ENCODE results near the gene SRSF10.

DNA sequence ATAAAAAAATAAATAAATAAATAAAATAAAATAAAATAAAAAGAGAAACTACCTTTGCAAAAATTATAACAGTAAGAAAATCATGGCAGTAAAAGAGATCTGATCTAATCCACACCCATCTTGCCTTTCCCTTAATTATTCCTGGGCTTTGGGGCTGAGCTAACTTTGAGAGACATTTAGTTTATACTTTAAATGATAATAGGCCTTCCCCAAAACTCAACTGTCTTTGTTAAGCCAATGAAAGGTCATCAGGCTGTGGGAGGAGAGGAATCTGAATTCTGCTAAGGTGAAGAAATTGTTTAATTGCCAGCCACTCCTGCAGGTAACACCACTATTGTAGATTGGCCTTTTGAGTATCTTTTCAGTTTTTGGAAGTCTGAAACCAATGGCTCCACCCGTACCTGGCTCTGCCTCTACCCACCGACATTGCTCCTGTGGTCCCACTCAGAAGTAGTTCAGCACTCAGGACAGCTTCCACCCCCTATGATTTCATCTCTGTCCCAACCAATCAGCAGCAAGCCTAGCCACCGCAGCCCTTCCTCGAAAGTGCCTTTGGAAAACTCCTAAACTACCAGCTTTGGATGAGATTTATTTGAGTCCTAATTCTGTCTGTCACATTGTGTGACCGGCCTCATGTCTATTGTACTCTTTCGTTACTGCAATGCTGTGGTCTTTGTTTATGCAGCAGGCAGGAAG, 43.5 kb downstream of the SRSF10 start:
- no peak for TF ChIP-seq CTCF (IDR thresholded peaks at IDR 0.05; ENCODE audit: insufficient read depth, low read length, poor library complexity, severe bottlenecking)
- TF ChIP-seq EZH2phosphoT487 (conservative IDR thresholded peaks at IDR 0.05; ENCODE audit: low read length) = no peak

Data from SU-DHL-6 (cell line).